HEK293 (cell line): ENCODE results near the gene ARHGAP10.

Experiments used
- KLF17 ChIP-seq: fragments of 450-650 bp; formaldehyde crosslinking; IDR thresholded peaks from 2 replicates; pipeline ENCODE4 v1.5.1; 2016; ENCODE audit warnings: missing biosample characterization, missing genetic modification characterization
- PRDM1 ChIP-seq: fragments of 450-650 bp; formaldehyde crosslinking; IDR thresholded peaks from 2 replicates; pipeline ENCODE4; 2016; ENCODE audit warnings: missing biosample characterization, missing genetic modification characterization
- YY1 ChIP-seq: fragments of 450-650 bp; formaldehyde crosslinking; IDR thresholded peaks from 2 replicates; pipeline ENCODE4 v1.5.1; 2018; ENCODE audit warnings: missing biosample characterization, missing genetic modification characterization
- ZBTB49 ChIP-seq: fragments of 450-650 bp; formaldehyde crosslinking; IDR thresholded peaks from 2 replicates; pipeline ENCODE4 v1.5.1; 2016; ENCODE audit warnings: missing biosample characterization, missing genetic modification characterization, low read depth
- ZNF114 ChIP-seq: fragments of 450-650 bp; formaldehyde crosslinking; IDR thresholded peaks from 2 replicates; pipeline ENCODE4 v1.5.0; 2017; ENCODE audit warnings: missing biosample characterization, missing genetic modification characterization
- ZNF121 ChIP-seq: fragments of 450-650 bp; formaldehyde crosslinking; IDR thresholded peaks from 2 replicates; pipeline ENCODE4 v1.5.1; 2016; ENCODE audit warnings: missing biosample characterization, missing genetic modification characterization
- ZSCAN18 ChIP-seq: fragments of 450-650 bp; formaldehyde crosslinking; IDR thresholded peaks from 2 replicates; pipeline ENCODE4 v1.5.1; 2016; ENCODE audit warnings: missing biosample characterization, missing genetic modification characterization

GRCh38 chr4:147769386-147769785, 37.5 kb downstream of the ARHGAP10 start:
- TF ChIP-seq ZNF121 (tag by site-specific recombination) = no peak
- TF ChIP-seq ZNF114 (tag by site-specific recombination) = no peak
- no peak for TF ChIP-seq KLF17
- TF ChIP-seq ZSCAN18 (tag by site-specific recombination) = no peak
- no peak for TF ChIP-seq PRDM1
- TF ChIP-seq YY1 (tag by site-specific recombination) = no peak
- no peak for TF ChIP-seq ZBTB49
